H9 (cell line): ENCODE measurements around the gene FGD6. TPM values are rescaled to one million over a fixed set of nuclear protein-coding genes. Genes with fewer than 3 reads are reported as not detected.
"Not testable (repeated sequence)": the region's sequence is repeated elsewhere in the genome, so short reads cannot be mapped to it uniquely, and the experiment has no call there.

ENCODE experiments used
- DNase-seq: peaks from one replicate; pipeline ENCODE4 v3.0.0-alpha.2; 2017
- H2AFZ ChIP-seq: one replicate; pipeline ENCODE4 v1.6.1; 2013; ENCODE audit warnings: mild to moderate bottlenecking, low read length, control low read depth, moderate library complexity
- H2AK5ac ChIP-seq: 2 replicates; pipeline ENCODE4 v1.6.1; 2013; ENCODE audit warnings: low read length, control low read depth, mixed read lengths; ENCODE audit not compliant: insufficient read length
- H2BK120ac ChIP-seq: one replicate; pipeline ENCODE4 v1.6.1; 2013; ENCODE audit warnings: low read depth, mild to moderate bottlenecking, low read length, control low read depth, inconsistent platforms; ENCODE audit not compliant: poor library complexity, severe bottlenecking
- H2BK12ac ChIP-seq: 2 replicates; pipeline ENCODE4 v1.6.1; 2013; ENCODE audit warnings: low read length, control low read depth, mixed read lengths, low read depth; ENCODE audit not compliant: insufficient read length
- H2BK15ac ChIP-seq: 2 replicates; pipeline ENCODE4 v1.6.1; 2013; ENCODE audit warnings: low read depth, low read length, control low read depth
- H2BK20ac ChIP-seq: one replicate; pipeline ENCODE4 v1.6.1; 2013; ENCODE audit warnings: low read depth, mild to moderate bottlenecking, low read length, control low read depth, inconsistent platforms; ENCODE audit not compliant: poor library complexity, severe bottlenecking
- H2BK5ac ChIP-seq: 2 replicates; pipeline ENCODE4 v1.6.1; 2013; ENCODE audit warnings: low read length, control low read depth, mixed read lengths; ENCODE audit not compliant: insufficient read length
- H3K14ac ChIP-seq: 2 replicates; pipeline ENCODE4 v1.6.1; 2013; ENCODE audit warnings: low read length, control low read depth; ENCODE audit not compliant: insufficient read depth
- H3K18ac ChIP-seq: 2 replicates; pipeline ENCODE4 v1.6.1; 2013; ENCODE audit warnings: low read depth, mild to moderate bottlenecking, mixed read lengths, low read length, control low read depth; ENCODE audit not compliant: insufficient read length
- H3K23ac ChIP-seq: 2 replicates; pipeline ENCODE4 v1.6.1; 2013; ENCODE audit warnings: low read length, control low read depth, mixed read lengths, low read depth; ENCODE audit not compliant: insufficient read length
- H3K23me2 ChIP-seq: 2 replicates; pipeline ENCODE4 v1.6.1; 2013; ENCODE audit warnings: low read depth, mild to moderate bottlenecking, mixed read lengths, low read length, control low read depth; ENCODE audit not compliant: insufficient read length, poor library complexity, severe bottlenecking
- H3K27ac ChIP-seq: 2 replicates; pipeline ENCODE4 v1.5.1; 2013; ENCODE audit warnings: low read length, control low read depth, mixed read lengths, low read depth; ENCODE audit not compliant: insufficient read length
- H3K27me3 ChIP-seq: 2 replicates; pipeline ENCODE4 v1.6.1; 2013; ENCODE audit warnings: low read length, control low read depth, inconsistent platforms; ENCODE audit not compliant: insufficient read depth
- H3K4ac ChIP-seq: 2 replicates; pipeline ENCODE4 v1.6.1; 2013; ENCODE audit warnings: low read depth, mild to moderate bottlenecking, control low read depth, inconsistent platforms, low read length, moderate library complexity
- H3K4me1 ChIP-seq: 2 replicates; pipeline ENCODE4 v1.6.1; 2013; ENCODE audit warnings: low read length, control low read depth, inconsistent platforms; ENCODE audit not compliant: insufficient read depth
- H3K4me2 ChIP-seq: 2 replicates; pipeline ENCODE4 v1.6.1; 2013; ENCODE audit warnings: low read length, control low read depth, mixed read lengths; ENCODE audit not compliant: insufficient read length, insufficient read depth
- H3K56ac ChIP-seq: 2 replicates; pipeline ENCODE4 v1.6.1; 2013; ENCODE audit warnings: low read depth, mild to moderate bottlenecking, mixed read lengths, low read length, control low read depth; ENCODE audit not compliant: insufficient read length
- H3K79me1 ChIP-seq: 2 replicates; pipeline ENCODE4 v1.6.1; 2013; ENCODE audit warnings: low read depth, mild to moderate bottlenecking, moderate library complexity, low read length, control low read depth, inconsistent platforms; ENCODE audit not compliant: insufficient read depth, poor library complexity, severe bottlenecking
- H3K79me2 ChIP-seq: 2 replicates; pipeline ENCODE4 v1.6.1; 2013; ENCODE audit warnings: low read length, control low read depth, inconsistent platforms; ENCODE audit not compliant: insufficient read depth
- H3K9ac ChIP-seq: 2 replicates; pipeline ENCODE4 v1.6.1; 2013; ENCODE audit warnings: low read length, control low read depth, mixed read lengths; ENCODE audit not compliant: insufficient read length; ENCODE audit errors: extremely low read depth
- H3K9me3 ChIP-seq: one replicate; pipeline ENCODE4 v1.6.1; 2013; ENCODE audit warnings: low read depth, low read length, inconsistent platforms; ENCODE audit not compliant: control insufficient read depth
- H3T11ph ChIP-seq: one replicate; pipeline ENCODE4 v1.6.1; 2013; ENCODE audit warnings: mild to moderate bottlenecking, low read length, control low read depth, inconsistent platforms
- H4K20me1 ChIP-seq: one replicate; pipeline ENCODE4 v1.6.1; 2013; ENCODE audit not compliant: control insufficient read depth, insufficient read length, insufficient read depth
- H4K5ac ChIP-seq: 2 replicates; pipeline ENCODE4 v1.6.1; 2013; ENCODE audit warnings: low read depth, mild to moderate bottlenecking, mixed read lengths, low read length, control low read depth; ENCODE audit not compliant: insufficient read length
- H4K8ac ChIP-seq: replicated peaks from 2 replicates; pipeline ENCODE4 v1.6.1; 2013; ENCODE audit warnings: low read length, control low read depth, mixed read lengths, low read depth; ENCODE audit not compliant: insufficient read length
- H4K91ac ChIP-seq: 2 replicates; pipeline ENCODE4 v1.6.1; 2013; ENCODE audit warnings: low read depth, mild to moderate bottlenecking, moderate library complexity, mixed read lengths, low read length, control low read depth; ENCODE audit not compliant: insufficient read length
- H3K27ac Mint-ChIP-seq, 3 experiments: 2 replicates in 2 of 3; 3 replicates in 1 of 3; pipeline ENCODE4 v1.8.0; 2020 to 2021; ENCODE audit warnings: mixed read lengths in 3 of 3, mild to moderate bottlenecking in 1 of 3, moderate library complexity in 1 of 3
- H3K27me3 Mint-ChIP-seq: 2 replicates; pipeline ENCODE4 v1.8.0; 2021; ENCODE audit warnings: low read depth, mild to moderate bottlenecking, moderate library complexity, mixed read lengths
- H3K36me3 Mint-ChIP-seq, 3 experiments: 2 replicates in 2 of 3; 3 replicates in 1 of 3; pipeline ENCODE4 v1.8.0; 2020 to 2021; ENCODE audit warnings: low read depth in 3 of 3, mixed read lengths in 3 of 3; ENCODE audit not compliant: insufficient read depth in 1 of 3
- H3K4me1 Mint-ChIP-seq, 2 experiments: 2 replicates each; pipeline ENCODE4 v1.8.0; 2020; ENCODE audit warnings: mixed read lengths in 2 of 2
- H3K4me3 Mint-ChIP-seq, 2 experiments: 2 replicates in 1 of 2; 3 replicates in 1 of 2; pipeline ENCODE4 v1.8.0; 2020 to 2021; ENCODE audit warnings: mild to moderate bottlenecking in 2 of 2, mixed read lengths in 2 of 2, moderate library complexity in 1 of 2
- H3K9me3 Mint-ChIP-seq, 2 experiments: 2 replicates in 1 of 2; 3 replicates in 1 of 2; pipeline ENCODE4 v1.8.0; 2020; ENCODE audit warnings: mild to moderate bottlenecking in 2 of 2, mixed read lengths in 2 of 2, moderate library complexity in 1 of 2
- WGBS: extraction: QIAGEN DNeasy Blood & Tissue Kit; methylation state at CpG from one replicate; pipeline ENCODE4 v1.1.7; 2013; ENCODE audit warnings: missing lambda C conversion rate, low lambda C conversion rate, mixed read lengths; ENCODE audit not compliant: insufficient read length; ENCODE audit errors: extremely low coverage; 5-methylcytosine and 5-hydroxymethylcytosine counted together
- total RNA-seq: library from RNA; stranded (reverse); gene quantifications from 2 replicates; pipeline ENCODE4 v1.2.1, GENCODE V29; 2021
- TF ChIP-seq, protein P1 (sequence below): fragments of 200-600 bp; sonication (generic); conservative IDR thresholded peaks from 3 replicates; pipeline ENCODE4 v1.8.0; 2021; ENCODE audit warnings: antibody characterized with exemption, mild to moderate bottlenecking

FGD6 gene
- total RNA-seq, 1 experiment from 2014 or later: 39.5 TPM

DNA sequence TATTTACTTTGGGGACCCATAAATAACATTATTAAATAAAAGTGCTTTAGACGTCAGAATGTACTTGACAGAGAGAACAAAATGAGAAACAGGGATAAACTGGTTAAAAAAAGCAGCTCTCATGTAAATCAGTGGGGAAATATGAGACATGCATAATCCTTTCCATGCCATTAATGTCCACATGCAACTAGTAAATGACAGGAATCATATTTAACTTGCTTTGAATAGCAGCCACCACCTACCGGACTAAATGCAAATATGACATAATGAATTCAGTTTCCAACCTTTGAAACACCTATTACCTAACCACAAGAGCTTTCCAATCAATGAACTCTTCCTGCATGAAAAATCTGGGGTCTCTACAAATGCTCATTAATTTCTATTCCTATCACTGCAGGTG is 19.6 kb downstream of the FGD6 start:
- Histone ChIP-seq H3K9me3 (no peaks in the 10 kb centered on the region), H3T11ph (no peak overlapping the region), H2BK12ac (no peak overlapping the region), H2BK15ac (no peak overlapping the region), H2BK20ac (no peak overlapping the region), H3K23me2 (no peaks in the 10 kb centered on the region), H3K14ac (no peak overlapping the region), H4K91ac (no peak overlapping the region), H2BK120ac (no peak overlapping the region), H3K4ac (no peak overlapping the region), H3K79me2 (peaks cover 5% of the 10 kb centered on the region; the same call in 1 of the 2 replicates), H2AK5ac (no peak overlapping the region), H4K20me1 (no peaks in the 10 kb centered on the region), H3K4me1 (peaks cover 7% of the 10 kb centered on the region; the same call in 1 of the 2 replicates), H3K4me2 (no peak overlapping the region), H3K9ac (no peak overlapping the region), H3K27ac (no peak overlapping the region), H2BK5ac (no peak overlapping the region), H4K8ac (no peak overlapping the region), H3K27me3 (no peaks in the 10 kb centered on the region), H3K18ac (no peak overlapping the region), H4K5ac (no peak overlapping the region), H3K23ac (no peak overlapping the region), H3K79me1 (peaks cover 3% of the 10 kb centered on the region), H2AFZ (no peak overlapping the region), H3K56ac (no peak overlapping the region)
- peaks cover 0 to 6% (median 3%) of the 10 kb centered on the region in 3 experiments; a peak in 2 of 7 replicates for H3K36me3 Mint-ChIP-seq
- TF ChIP-seq, protein P1, sequence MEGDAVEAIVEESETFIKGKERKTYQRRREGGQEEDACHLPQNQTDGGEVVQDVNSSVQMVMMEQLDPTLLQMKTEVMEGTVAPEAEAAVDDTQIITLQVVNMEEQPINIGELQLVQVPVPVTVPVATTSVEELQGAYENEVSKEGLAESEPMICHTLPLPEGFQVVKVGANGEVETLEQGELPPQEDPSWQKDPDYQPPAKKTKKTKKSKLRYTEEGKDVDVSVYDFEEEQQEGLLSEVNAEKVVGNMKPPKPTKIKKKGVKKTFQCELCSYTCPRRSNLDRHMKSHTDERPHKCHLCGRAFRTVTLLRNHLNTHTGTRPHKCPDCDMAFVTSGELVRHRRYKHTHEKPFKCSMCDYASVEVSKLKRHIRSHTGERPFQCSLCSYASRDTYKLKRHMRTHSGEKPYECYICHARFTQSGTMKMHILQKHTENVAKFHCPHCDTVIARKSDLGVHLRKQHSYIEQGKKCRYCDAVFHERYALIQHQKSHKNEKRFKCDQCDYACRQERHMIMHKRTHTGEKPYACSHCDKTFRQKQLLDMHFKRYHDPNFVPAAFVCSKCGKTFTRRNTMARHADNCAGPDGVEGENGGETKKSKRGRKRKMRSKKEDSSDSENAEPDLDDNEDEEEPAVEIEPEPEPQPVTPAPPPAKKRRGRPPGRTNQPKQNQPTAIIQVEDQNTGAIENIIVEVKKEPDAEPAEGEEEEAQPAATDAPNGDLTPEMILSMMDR: no peak
- no peaks in the 10 kb centered on the region for H3K9me3 Mint-ChIP-seq
- peak overlapping the region in 1 of 3 experiments; percentile 32; a peak in 2 of 7 replicates for H3K27ac Mint-ChIP-seq
- no peaks in the 10 kb centered on the region for H3K27me3 Mint-ChIP-seq
- no peak overlapping the region for H3K4me3 Mint-ChIP-seq
- H3K4me1 Mint-ChIP-seq: peaks cover 50 to 51% of the 10 kb centered on the region in 2 experiments
- DNase-seq: no peak
- no CpG with 5 or more reads among the region's 2 CpGs for WGBS

DNA sequence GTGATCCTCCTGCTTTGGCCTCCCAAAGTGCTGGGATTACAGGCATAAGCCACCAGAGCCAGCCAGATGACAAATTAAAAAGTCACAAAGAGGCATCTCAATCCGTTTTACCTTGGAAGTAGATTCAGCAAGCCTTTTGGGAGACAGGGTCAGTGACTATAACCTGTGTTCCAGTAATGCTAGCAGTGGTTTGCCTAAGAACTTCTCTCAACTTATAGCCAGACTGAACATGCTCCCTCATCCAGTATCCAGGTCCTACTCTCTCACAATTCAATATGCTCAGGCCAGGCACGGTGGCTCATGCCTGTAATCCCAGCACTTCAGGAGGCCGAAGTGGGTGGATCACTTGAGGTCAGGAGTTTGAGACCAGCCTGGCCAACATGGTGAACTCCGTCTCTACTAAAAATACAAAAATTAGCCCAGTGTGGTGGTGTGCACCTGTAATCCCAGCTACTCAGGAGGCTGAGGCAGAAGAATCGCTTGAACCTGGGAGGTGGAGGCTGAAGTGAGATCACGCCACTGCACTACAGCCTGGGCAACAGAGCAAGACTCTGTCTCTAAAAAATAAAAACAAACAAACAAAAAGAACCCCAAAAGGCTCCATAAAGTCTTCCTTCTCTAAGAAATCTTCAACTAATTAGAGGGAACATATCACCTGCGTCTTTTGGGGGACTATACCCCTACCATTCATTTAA is 20.2 kb downstream of the FGD6 start:
- H3K79me1 ChIP-seq, H4K5ac ChIP-seq, H3K4me3 Mint-ChIP-seq, H3K23me2 ChIP-seq, H3K56ac ChIP-seq, H3K27me3 Mint-ChIP-seq, H2BK20ac ChIP-seq, H2AFZ ChIP-seq, H3K27ac ChIP-seq, H2AK5ac ChIP-seq, H2BK15ac ChIP-seq, H3K9ac ChIP-seq, H3K4me2 ChIP-seq, H3K4ac ChIP-seq, H4K91ac ChIP-seq, H3K27me3 ChIP-seq, H3K4me1 ChIP-seq, H4K8ac ChIP-seq, H3K14ac ChIP-seq, H3K23ac ChIP-seq, DNase-seq, H3T11ph ChIP-seq, H4K20me1 ChIP-seq, H2BK5ac ChIP-seq, H3K18ac ChIP-seq, H2BK12ac ChIP-seq, H2BK120ac ChIP-seq, H3K9me3 Mint-ChIP-seq, H3K9me3 ChIP-seq, H3K79me2 ChIP-seq: not testable (repeated sequence)
- no CpG with 5 or more reads among the region's 7 CpGs for WGBS
- peaks cover 0 to 10% (median 3%) of the 10 kb centered on the region in 3 experiments; a peak in 2 of 7 replicates for H3K36me3 Mint-ChIP-seq
- H3K27ac Mint-ChIP-seq: peak overlapping the region in 2 of 3 experiments; percentile 55 to 78; a peak in 4 of 7 replicates
- H3K4me1 Mint-ChIP-seq: peaks cover 48 to 54% of the 10 kb centered on the region in 2 experiments
